Bone marrow (tissue), 2 donors: ENCODE measurements around the gene CCNYL1.
A peak's percentile ranks its signal among the peaks of the same experiment; 100 is the strongest.
"Not testable (repeated sequence)": the region's sequence is repeated elsewhere in the genome, so short reads cannot be mapped to it uniquely, and the experiment has no call there.

ENCODE experiments used
- DNase-seq, 2 donors: peaks; one replicate each; lab custom pipeline; 2025; lab: John Stamatoyannopoulos, UW

CCNYL1 gene

DNA sequence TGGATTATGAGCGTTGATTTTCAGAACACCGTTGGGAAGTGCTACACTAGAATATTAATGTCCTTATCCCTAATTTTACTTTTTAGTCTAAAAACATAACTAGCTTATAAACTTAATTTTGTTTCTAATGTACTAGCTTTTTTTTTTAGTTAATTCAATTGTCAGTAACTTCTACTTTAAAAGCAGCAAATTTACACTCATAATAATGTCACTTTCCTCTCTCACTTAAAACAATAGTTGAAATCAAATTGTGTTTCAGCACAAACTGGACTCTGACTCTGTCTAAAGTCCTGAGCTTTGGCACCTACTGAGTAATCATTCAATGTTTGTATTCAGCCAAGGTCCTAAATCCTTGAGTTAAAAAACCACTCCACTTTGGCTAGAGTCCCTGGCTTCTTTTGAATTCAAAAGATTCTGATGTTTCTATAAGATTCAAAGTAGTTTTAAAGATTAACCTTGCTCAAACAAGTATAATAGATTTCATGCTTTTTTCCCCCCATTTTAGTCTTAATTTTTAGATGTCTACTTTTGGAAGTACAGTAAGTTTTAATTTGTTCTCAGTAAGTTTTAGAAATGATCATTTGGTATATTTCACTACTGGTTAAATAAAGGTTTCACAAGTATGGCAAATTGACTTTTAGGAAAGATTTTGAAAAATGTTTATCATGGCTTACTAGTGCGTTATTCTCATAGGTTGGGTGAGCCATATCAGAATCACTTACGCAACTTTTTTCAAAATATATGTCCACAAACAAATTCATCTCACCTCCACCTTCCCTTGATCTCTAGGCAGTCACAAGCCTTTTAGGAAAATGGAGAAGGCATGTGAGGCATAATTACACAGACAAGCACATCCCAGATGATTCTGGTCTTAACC lies 23.4 kb downstream of the CCNYL1 start:
- no peak for DNase-seq

DNA sequence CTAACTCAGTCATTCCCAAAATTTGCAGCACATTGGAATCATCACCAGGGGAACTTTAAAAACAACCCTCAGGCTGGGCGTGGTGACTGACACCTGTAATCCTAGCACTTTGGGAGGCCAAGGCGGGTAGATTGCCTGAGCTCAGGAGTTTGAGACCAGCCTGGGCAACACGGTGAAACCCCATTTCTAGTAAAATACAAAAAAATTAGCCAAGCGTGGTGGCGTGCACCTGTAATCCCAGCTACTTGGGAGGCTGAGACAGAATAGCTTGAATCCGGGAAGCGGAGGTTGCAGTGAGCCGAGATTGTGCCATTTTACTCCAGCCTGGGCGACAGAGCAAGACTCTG lies 24.0 kb downstream of the CCNYL1 start:
- DNase-seq = not testable (repeated sequence)

- no peak for DNase-seq
Measured at GRCh38 chr2:207743514-207743913, 32.1 kb downstream of the CCNYL1 start.

DNA sequence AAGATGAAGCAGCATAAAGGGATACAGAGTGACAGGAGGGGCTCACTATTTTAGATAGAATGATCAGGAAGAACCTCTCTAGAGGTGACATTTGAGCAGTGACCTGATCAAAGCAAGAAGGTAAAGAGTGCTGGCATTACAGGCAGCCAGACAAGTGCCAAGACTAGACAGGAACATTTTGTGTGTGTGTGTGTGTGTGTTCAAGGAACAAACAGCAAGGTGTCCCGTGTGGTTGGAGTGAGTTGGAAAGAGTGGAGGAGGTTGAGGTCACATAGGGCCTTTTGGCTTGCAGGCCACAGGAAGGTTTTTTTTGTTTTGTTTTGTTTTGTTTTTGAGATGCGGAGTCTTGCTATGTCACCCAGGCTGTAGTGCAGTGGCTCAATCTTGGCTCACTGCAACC lies 32.6 kb downstream of the CCNYL1 start:
- no peak for DNase-seq

DNA sequence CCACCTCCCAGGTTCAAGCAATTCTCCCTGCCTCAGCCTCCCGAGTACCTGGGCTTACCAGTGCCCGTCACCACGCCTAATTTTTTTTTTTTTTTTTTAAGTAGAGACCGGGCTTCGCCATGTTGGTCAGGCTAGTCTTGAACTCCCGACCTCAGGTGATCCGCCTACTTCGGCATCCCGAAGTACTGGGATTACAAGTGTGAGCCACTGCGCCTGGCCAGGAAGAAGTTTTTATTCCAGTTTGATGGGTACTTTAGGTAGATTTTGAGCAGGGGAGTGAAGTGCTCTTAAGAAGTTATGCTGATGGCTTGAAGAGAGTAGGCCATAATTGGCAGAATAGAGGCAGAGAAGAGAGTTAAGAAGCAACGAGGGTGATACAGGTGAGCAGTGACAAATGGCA lies 33.0 kb downstream of the CCNYL1 start:
- no peak for DNase-seq

GRCh38 chr2:207746131-207746530 lies 34.7 kb downstream of the CCNYL1 start:
- peak in 1 of 2 donors; percentile 71 for DNase-seq

DNA sequence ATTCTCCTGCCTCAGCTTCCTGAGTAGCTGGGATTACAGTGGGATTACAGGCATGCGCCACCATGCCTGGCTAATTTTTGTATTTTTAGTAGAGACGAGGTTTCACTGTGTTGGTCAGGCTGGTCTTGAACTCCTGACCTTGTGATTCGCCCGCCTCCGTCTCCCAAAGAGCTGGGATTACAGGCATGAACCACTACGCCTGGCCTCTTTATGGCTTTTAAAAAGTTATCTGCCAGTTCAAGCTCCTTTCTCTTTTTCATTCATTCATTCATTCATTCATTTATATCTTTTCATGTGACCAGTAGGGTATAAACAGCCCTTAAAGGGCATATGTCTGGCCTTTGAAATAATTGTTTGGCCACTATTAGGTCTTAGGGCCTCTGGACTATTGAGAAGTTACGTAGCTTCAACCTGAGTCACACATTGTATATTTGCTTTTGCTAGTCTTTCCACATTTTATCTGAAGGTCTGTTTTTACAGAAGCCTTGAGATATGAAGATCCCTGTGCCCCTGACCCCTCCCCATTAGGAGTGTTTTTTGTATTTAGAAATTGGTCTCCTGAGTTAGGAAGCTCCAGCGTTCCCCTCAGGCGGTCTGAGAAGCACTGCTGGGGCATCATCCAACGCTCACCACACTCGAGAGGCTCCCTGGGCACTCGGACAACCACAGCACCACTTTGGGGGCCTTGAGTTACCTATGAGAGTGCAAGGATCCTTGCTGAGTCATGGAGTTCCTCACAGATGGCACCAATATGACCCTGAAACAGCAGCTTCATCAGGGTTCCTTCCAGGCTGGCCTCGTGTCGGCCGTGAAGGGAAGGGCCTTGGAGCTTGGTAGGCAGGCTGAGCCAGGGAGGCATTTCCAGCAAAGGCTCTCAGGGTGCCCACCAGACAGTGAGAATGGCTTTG lies 36.5 kb downstream of the CCNYL1 start:
- no peak for DNase-seq

DNA sequence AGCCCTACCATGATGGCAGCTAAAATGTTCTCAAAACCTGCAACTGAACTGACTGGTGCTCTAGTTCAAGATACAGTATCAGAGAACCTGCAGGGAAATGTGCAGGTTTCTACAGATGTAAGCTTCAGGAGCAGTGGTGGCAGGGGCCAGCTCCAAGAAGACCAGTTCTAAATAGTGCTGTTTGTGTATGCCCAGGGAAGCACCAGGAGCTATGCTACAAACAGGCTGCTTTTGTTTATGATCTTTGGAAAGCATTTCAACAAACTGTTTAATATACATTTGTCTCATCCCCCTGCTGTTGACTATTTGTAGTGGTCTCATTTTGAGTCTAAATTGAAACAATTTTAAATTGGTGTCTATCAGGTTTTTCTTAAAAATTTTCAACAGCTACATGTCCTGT lies 37.6 kb downstream of the CCNYL1 start:
- no peak for DNase-seq

- no peak for DNase-seq
Measured at GRCh38 chr2:207749873-207750272, 38.4 kb downstream of the CCNYL1 start.

- DNase-seq = no peak
Measured at GRCh38 chr2:207750345-207750744, 38.9 kb downstream of the CCNYL1 start.

- no peak for DNase-seq
Measured at GRCh38 chr2:207750876-207751275, 39.4 kb downstream of the CCNYL1 start.

- not testable (repeated sequence) for DNase-seq
Measured at GRCh38 chr2:207753688-207754087, 42.2 kb downstream of the CCNYL1 start.

- no peak for DNase-seq
Measured at GRCh38 chr2:207754498-207755383, 43.3 kb downstream of the CCNYL1 start.

GRCh38 chr2:207758025-207758424 lies 46.6 kb downstream of the CCNYL1 start:
- no peak for DNase-seq

DNA sequence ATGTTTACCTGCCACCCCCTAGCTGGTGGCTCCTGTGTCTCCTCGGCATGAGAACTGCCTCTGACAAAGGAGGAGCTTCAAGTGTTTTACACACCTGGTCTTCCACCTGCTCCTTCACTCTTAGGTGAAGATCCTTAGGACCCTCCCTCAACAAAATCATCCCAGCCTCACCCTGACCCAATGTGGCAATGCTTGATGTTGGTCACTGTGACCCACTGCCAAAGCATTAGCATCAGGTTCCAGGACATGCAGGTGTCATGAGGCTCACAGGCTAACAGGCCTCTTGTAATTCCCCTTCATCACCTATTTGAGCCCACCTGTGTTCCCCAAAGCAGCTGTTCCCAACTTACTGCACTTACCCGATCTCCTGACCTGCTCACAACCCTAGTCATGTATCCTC lies 48.5 kb downstream of the CCNYL1 start:
- no peak for DNase-seq

DNA sequence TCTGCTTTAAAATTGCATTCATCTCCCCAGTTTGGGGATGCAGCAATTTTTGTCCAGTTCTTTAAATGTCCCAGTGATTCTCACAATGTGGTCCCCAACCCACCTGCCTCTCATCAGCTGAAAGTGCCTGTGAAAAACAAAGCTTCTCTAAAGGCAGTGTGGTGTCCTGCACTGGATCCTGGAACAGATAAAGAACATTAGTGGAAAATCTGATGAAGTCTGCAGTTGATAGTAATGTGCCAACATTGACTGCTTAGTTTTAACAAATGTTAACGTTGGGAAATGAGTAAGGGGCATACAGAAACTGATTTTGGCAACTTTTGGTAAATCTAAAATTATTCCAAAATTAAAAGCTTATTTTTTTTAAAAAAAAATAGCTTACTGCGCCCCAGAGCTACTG lies 49.0 kb downstream of the CCNYL1 start:
- DNase-seq = no peak

GRCh38 chr2:207761426-207761825 lies 50.0 kb downstream of the CCNYL1 start:
- DNase-seq = not testable (repeated sequence)

- no peak for DNase-seq
Measured at GRCh38 chr2:207762146-207762545, 50.7 kb downstream of the CCNYL1 start.

- no peak for DNase-seq
Measured at GRCh38 chr2:207763303-207763917, 52.0 kb downstream of the CCNYL1 start.

- no peak for DNase-seq
Measured at GRCh38 chr2:207764096-207764630, 52.7 kb downstream of the CCNYL1 start.

GRCh38 chr2:207765547-207765946 lies 54.1 kb downstream of the CCNYL1 start:
- DNase-seq = no peak
